Limb (tissue), 2 donors: ENCODE data around the gene SLIT1.

Source experiments
- DNase-seq, 2 donors: peaks; one replicate each; pipeline ENCODE4 v3.0.0-alpha.2; 2016; ENCODE audit errors: extremely low spot score in 2 of 2

SLIT1 gene

GRCh38 chr10:96973809-96974747 lies 211.7 kb downstream of the SLIT1 start:
- peak in 1 of 2 donors; percentile 13 for DNase-seq

GRCh38 chr10:96972264-96972663 lies 213.5 kb downstream of the SLIT1 start:
- no peak for DNase-seq

GRCh38 chr10:96971324-96971723 lies 214.4 kb downstream of the SLIT1 start:
- DNase-seq: no peak

GRCh38 chr10:96968682-96969423 lies 216.9 kb downstream of the SLIT1 start:
- DNase-seq: no peak

GRCh38 chr10:96967847-96968246 lies 217.9 kb downstream of the SLIT1 start:
- DNase-seq: no peak

GRCh38 chr10:96964131-96964530 lies 221.6 kb downstream of the SLIT1 start:
- no peak for DNase-seq

- no peak for DNase-seq
Measured at GRCh38 chr10:96960872-96961271, 224.9 kb downstream of the SLIT1 start.

GRCh38 chr10:96959733-96960132 lies 226.0 kb downstream of the SLIT1 start:
- no peak for DNase-seq

GRCh38 chr10:96958071-96958470 lies 227.7 kb downstream of the SLIT1 start:
- DNase-seq: no peak

- DNase-seq: no peak
Measured at GRCh38 chr10:96955794-96956193, 230.0 kb downstream of the SLIT1 start.

- DNase-seq: no peak
Measured at GRCh38 chr10:96951954-96952353, 233.8 kb downstream of the SLIT1 start.

- no peak for DNase-seq
Measured at GRCh38 chr10:96949039-96949683, 236.6 kb downstream of the SLIT1 start.
